NCI-H69 (cell line): ENCODE measurements around the gene TICRR.
A peak's percentile ranks its signal among the peaks of the same experiment; 100 is the strongest.

Experiments used
- DNase-seq: peaks from one replicate; lab custom pipeline; 2025; lab: John Stamatoyannopoulos, UW

The TICRR gene

GRCh38 chr15:89654301-89654761 is 79.1 kb downstream of the TICRR start:
- no peak for DNase-seq

GRCh38 chr15:89654847-89655805 is 79.9 kb downstream of the TICRR start, which contains the start of gene KIF7:
KIF7 (minus strand) TSS chr15:89655467; CDS start chr15:89652930, 2,537 bp downstream.
- peak; percentile 35 for DNase-seq

- DNase-seq = no peak
Measured at GRCh38 chr15:89656116-89656815, 81.0 kb downstream of the TICRR start.

GRCh38 chr15:89657686-89658200 is 82.5 kb downstream of the TICRR start:
- DNase-seq = no peak

- DNase-seq = no peak
Measured at GRCh38 chr15:89659295-89659694, 84.0 kb downstream of the TICRR start.

GRCh38 chr15:89660556-89660955 is 85.3 kb downstream of the TICRR start:
- no peak for DNase-seq

GRCh38 chr15:89662893-89663626 is 87.8 kb downstream of the TICRR start:
- DNase-seq = no peak

GRCh38 chr15:89664441-89665350 is 89.4 kb downstream of the TICRR start:
- DNase-seq = peak; percentile 74

GRCh38 chr15:89665449-89666181 is 90.3 kb downstream of the TICRR start:
- peak; percentile 47 for DNase-seq

GRCh38 chr15:89666184-89666857 is 91.1 kb downstream of the TICRR start:
- no peak for DNase-seq

GRCh38 chr15:89666858-89667705 is 91.8 kb downstream of the TICRR start:
- DNase-seq = no peak

GRCh38 chr15:89667706-89667960 is 92.4 kb downstream of the TICRR start:
- no peak for DNase-seq

GRCh38 chr15:89668171-89668570 is 92.9 kb downstream of the TICRR start:
- no peak for DNase-seq

GRCh38 chr15:89669309-89669865 is 94.1 kb downstream of the TICRR start:
- DNase-seq = no peak

- no peak for DNase-seq
Measured at GRCh38 chr15:89669941-89670340, 94.7 kb downstream of the TICRR start.

GRCh38 chr15:89670971-89671560 is 95.8 kb downstream of the TICRR start:
- DNase-seq = no peak

- DNase-seq = no peak
Measured at GRCh38 chr15:89671687-89672086, 96.4 kb downstream of the TICRR start.
